Measurements from ENCODE around the gene TANGO6.
"Not testable (repeated sequence)": the region's sequence is repeated elsewhere in the genome, so short reads cannot be mapped to it uniquely, and the experiment has no call there.

GRCh38 chr16:69124961-69125360 lies 281.6 kb downstream of the TANGO6 start:
- not testable (repeated sequence) for TF ChIP-seq CTCF, EZH2 (IDR thresholded peaks at IDR 0.05)
